PC-3 (cell line): Measurements from ENCODE around the gene TYRP1. TPM values are rescaled to one million over a fixed set of nuclear protein-coding genes. Genes with fewer than 3 reads are reported as not detected.
"Not testable (repeated sequence)": the region's sequence is repeated elsewhere in the genome, so short reads cannot be mapped to it uniquely, and the experiment has no call there.

Experiments
- ATAC-seq: fragments of 200-7000 bp; cut with Tn5 transposase; 2 replicates; pipeline ENCODE4 v1.9.1; 2020; ENCODE audit warnings: mild to moderate bottlenecking, moderate library complexity
- BruUV-seq: library from RNA; stranded (reverse); fragments of 400-500 nt; replicated peaks from 2 replicates; lab custom pipeline; 2021; lab: Mats Ljungman, UMichigan
- CTCF ChIA-PET: fragments of 300-600 bp; sonication (Branson Sonifier 250); formaldehyde crosslinking; loops from one replicate; lab custom pipeline; 2022; ENCODE audit warnings: antibody characterized with exemption; lab: Charles Lee
- POLR2A ChIA-PET: fragments of 300-600 bp; sonication (Branson Sonifier 250); formaldehyde crosslinking; loops from one replicate; lab custom pipeline; 2022; ENCODE audit warnings: antibody characterized with exemption; ENCODE audit not compliant: unreplicated experiment; lab: Charles Lee
- DNase-seq: peaks from one replicate; pipeline ENCODE4 v3.0.0-alpha.2; 2015
- H2AFZ ChIP-seq: fragments of 300-600 bp; sonication (generic); 2 replicates; pipeline ENCODE4 v1.6.0; 2016; ENCODE audit warnings: antibody characterized with exemption, low read length
- H3F3A ChIP-seq: fragments of 300-600 bp; sonication (generic); one replicate; pipeline ENCODE4 v1.6.0; 2017; ENCODE audit warnings: antibody characterized with exemption, low read length, control low read depth, mild to moderate bottlenecking; ENCODE audit not compliant: unreplicated experiment
- H3K27ac ChIP-seq: fragments of 300-600 bp; sonication (generic); 2 replicates; pipeline ENCODE4 v1.5.1; 2016; ENCODE audit warnings: mild to moderate bottlenecking, low read length
- H3K27me3 ChIP-seq: fragments of 300-600 bp; sonication (generic); 2 replicates; pipeline ENCODE4 v1.6.1; 2016; ENCODE audit warnings: low read length, mixed read lengths
- H3K36me3 ChIP-seq: fragments of 300-600 bp; sonication (generic); 2 replicates; pipeline ENCODE4 v1.6.1; 2016; ENCODE audit warnings: low read depth, mixed run types, low read length, mixed read lengths
- H3K4me1 ChIP-seq: fragments of 300-600 bp; sonication (generic); 2 replicates; pipeline ENCODE4 v1.5.1; 2016; ENCODE audit warnings: low read length; ENCODE audit not compliant: insufficient read depth
- H3K4me2 ChIP-seq: fragments of 300-600 bp; sonication (generic); 2 replicates; pipeline ENCODE4 v1.6.0; 2016; ENCODE audit warnings: low read length
- H3K4me3 ChIP-seq: fragments of 300-600 bp; sonication (generic); 2 replicates; pipeline ENCODE4 v1.5.1; 2016; ENCODE audit warnings: mild to moderate bottlenecking, low read length, mixed read lengths
- H3K79me2 ChIP-seq: fragments of 300-600 bp; sonication (generic); 2 replicates; pipeline ENCODE4 v1.6.1; 2017; ENCODE audit warnings: low read length, mixed read lengths
- H3K9ac ChIP-seq: fragments of 300-600 bp; sonication (generic); 2 replicates; pipeline ENCODE4 v1.6.0; 2016; ENCODE audit warnings: mild to moderate bottlenecking, low read length
- H3K9me2 ChIP-seq: fragments of 300-600 bp; sonication (generic); replicated peaks from 2 replicates; pipeline ENCODE4 v1.6.1; 2016; ENCODE audit warnings: mixed run types, low read length, mixed read lengths
- H3K9me3 ChIP-seq: fragments of 300-600 bp; sonication (generic); 2 replicates; pipeline ENCODE4 v1.6.1; 2016; ENCODE audit warnings: low read length, mixed read lengths
- H4K20me1 ChIP-seq: fragments of 300-600 bp; sonication (generic); 2 replicates; pipeline ENCODE4 v1.6.1; 2016; ENCODE audit warnings: low read length, mixed read lengths
- CTCF ChIP-seq: fragments of 300-600 bp; sonication (generic); conservative IDR thresholded peaks from 2 replicates; pipeline ENCODE4 v1.5.1; 2017; ENCODE audit warnings: antibody characterized with exemption, low read depth, mild to moderate bottlenecking, low read length
- EZH2 ChIP-seq: fragments of 300-600 bp; sonication (generic); IDR thresholded peaks from one replicate; pipeline ENCODE4 v1.6.1; 2017; ENCODE audit warnings: antibody characterized with exemption, mild to moderate bottlenecking, low read length; ENCODE audit not compliant: unreplicated experiment
- EZH2phosphoT487 ChIP-seq: fragments of 300-600 bp; sonication (generic); IDR thresholded peaks from 2 replicates; pipeline ENCODE4 v1.6.1; 2018; ENCODE audit warnings: mild to moderate bottlenecking, antibody characterized with exemption, low read length, borderline replicate concordance
- intact Hi-C: fragments of 100-400 bp; cut with micrococcal nuclease; formaldehyde crosslinking; loops from 2 replicates; pipeline ENCODE4 v1.9.0; 2023
- total RNA-seq: library from RNA; depleted of rRNA; stranded (reverse); fragments of >200 nt; gene quantifications from 2 replicates; pipeline ENCODE4 v1.2.3, GENCODE V29; 2014

The TYRP1 gene
- total RNA-seq, 1 experiment from 2014 or later = 0.22 TPM

GRCh38 chr9:12670006-12670405 lies 23.2 kb upstream of the TYRP1 start:
- no peak for TF ChIP-seq EZH2phosphoT487
- no peak for TF ChIP-seq CTCF
- no peak for TF ChIP-seq EZH2
- no peaks in the 10 kb centered on the region for H3K79me2 ChIP-seq
- no peaks in the 10 kb centered on the region for H3K4me1 ChIP-seq
- H3K36me3 ChIP-seq = no peaks in the 10 kb centered on the region
- ChIA-PET POLR2A (no interaction called here), CTCF (no interaction called here)
- intact Hi-C loops = no loop called here
- H3K27me3 ChIP-seq = no peaks in the 10 kb centered on the region
- no peak overlapping the region for H3K4me2 ChIP-seq
- no peaks in the 10 kb centered on the region for H3F3A ChIP-seq
- no peak overlapping the region for H2AFZ ChIP-seq
- no peaks in the 10 kb centered on the region for H3K9me3 ChIP-seq
- ATAC-seq = no peak
- no peaks in the 10 kb centered on the region for H4K20me1 ChIP-seq
- DNase-seq = no peak
- H3K9me2 ChIP-seq = no peaks in the 10 kb centered on the region
- BruUV-seq = no TSS peak
- no peak overlapping the region for H3K4me3 ChIP-seq
- no peak overlapping the region for H3K27ac ChIP-seq
- H3K9ac ChIP-seq = no peak overlapping the region

DNA sequence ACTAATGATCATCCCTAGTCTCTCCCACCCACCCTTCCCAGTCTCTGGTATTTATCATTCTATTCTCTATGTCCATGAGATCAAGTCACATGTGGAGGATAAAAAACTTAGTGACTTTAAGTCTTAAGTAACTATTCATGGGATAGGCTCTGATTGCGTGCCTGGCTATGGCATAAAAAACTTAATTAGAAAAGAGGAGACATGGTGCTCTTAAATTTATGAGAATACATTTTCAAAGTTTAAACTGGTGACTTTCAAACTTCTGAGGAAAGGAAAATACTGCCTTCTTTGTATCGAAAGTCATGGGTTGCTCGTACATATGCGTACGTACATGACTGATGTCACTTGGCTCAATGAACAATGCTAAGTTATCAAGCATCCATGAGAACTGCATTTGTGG lies 18.2 kb upstream of the TYRP1 start:
- no TSS peak for BruUV-seq
- TF ChIP-seq EZH2 = no peak
- no peak for TF ChIP-seq EZH2phosphoT487
- TF ChIP-seq CTCF = no peak
- no peak overlapping the region for H3K9ac ChIP-seq
- H3K4me2 ChIP-seq = no peak overlapping the region
- no peak overlapping the region for H3K27ac ChIP-seq
- DNase-seq (no peak), ATAC-seq (no peak)
- H3K4me1 ChIP-seq = 0 out of 2 replicates have a peak, but pooled peaks cover under 1% of the 10 kb centered on the region
- no peaks in the 10 kb centered on the region for H3K27me3 ChIP-seq
- CTCF ChIA-PET = no interaction called here
- no peaks in the 10 kb centered on the region for H3F3A ChIP-seq
- no peak overlapping the region for H2AFZ ChIP-seq
- H3K9me3 ChIP-seq = no peaks in the 10 kb centered on the region
- POLR2A ChIA-PET = no interaction called here
- H3K9me2 ChIP-seq = no peaks in the 10 kb centered on the region
- H3K79me2 ChIP-seq = no peaks in the 10 kb centered on the region
- H3K4me3 ChIP-seq = no peak overlapping the region
- H3K36me3 ChIP-seq = no peaks in the 10 kb centered on the region
- intact Hi-C loops = no loop called here
- H4K20me1 ChIP-seq = no peaks in the 10 kb centered on the region

DNA sequence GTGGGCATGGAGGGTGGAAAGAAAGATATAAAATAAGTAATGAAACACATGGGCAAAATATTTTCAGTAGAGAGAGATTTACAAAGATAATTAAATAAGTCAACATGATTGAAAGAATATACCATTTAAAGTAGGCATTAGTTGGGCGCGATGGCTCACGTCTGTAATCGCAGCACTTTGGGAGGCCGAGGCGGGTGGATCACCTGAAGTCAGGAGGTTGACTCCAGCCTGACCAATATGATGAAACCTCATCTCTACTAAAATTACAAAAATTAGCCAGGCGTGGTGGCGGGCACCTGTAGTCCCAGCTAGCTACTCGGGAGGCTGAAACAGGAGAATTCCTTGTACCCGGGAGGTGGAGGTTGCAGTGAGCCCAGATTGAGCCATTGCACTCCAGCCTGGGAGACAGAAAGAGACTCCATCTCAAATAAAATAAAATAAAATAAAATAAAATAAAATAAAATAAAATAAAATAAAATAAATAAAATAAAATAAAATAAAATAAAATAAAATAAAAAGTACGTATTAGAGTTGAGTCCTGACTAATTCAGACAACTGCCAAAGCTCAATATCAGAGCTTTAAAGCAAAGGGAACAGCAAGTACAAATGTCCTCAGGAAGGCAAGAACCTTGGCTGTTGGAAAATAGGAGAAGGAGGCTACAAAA lies 15.6 kb upstream of the TYRP1 start:
- POLR2A ChIA-PET, ATAC-seq: not testable (repeated sequence)

More for the DNA sequence above, 15.6 kb upstream of the TYRP1 start:
- H2AFZ ChIP-seq, H3K36me3 ChIP-seq, H3K79me2 ChIP-seq, H3K4me2 ChIP-seq, H3K27ac ChIP-seq, H3K9me3 ChIP-seq, H3K9ac ChIP-seq, CTCF ChIA-PET, intact Hi-C loops, BruUV-seq, H4K20me1 ChIP-seq, DNase-seq, H3K9me2 ChIP-seq, H3K27me3 ChIP-seq, H3K4me3 ChIP-seq, H3F3A ChIP-seq: not testable (repeated sequence)
- peaks cover 16% of the 10 kb centered on the region for H3K4me1 ChIP-seq
